K562 (cell line): Measurements from ENCODE around the gene HS3ST4. TPM values are rescaled to one million over a fixed set of nuclear protein-coding genes. Genes with fewer than 3 reads are reported as not detected.

ENCODE experiments used
- ATAC-seq: fragments of 200-7000 bp; cut with Tn5 transposase; 3 replicates; pipeline ENCODE4 v1.9.1; 2020; ENCODE audit warnings: moderate library complexity
- BruUV-seq: library from RNA; stranded (reverse); fragments of 400-500 nt; replicated peaks from 2 replicates; lab custom pipeline; 2021; lab: Mats Ljungman, UMichigan
- CTCF ChIA-PET: fragments of 300-600 bp; formaldehyde crosslinking; extraction: SDS; loops from one replicate; lab custom pipeline; 2021; ENCODE audit warnings: low intra/inter-chr PET ratio; lab: Yijun Ruan, JAX
- POLR2A ChIA-PET: fragments of 300-600, 350-650 bp; sonication (Branson Sonifier 250); formaldehyde crosslinking; extraction: SDS; loops from one replicate; lab custom pipeline; 2021; ENCODE audit warnings: antibody characterized with exemption, inconsistent platforms; lab: Yijun Ruan, JAX
- DNase-seq, 4 experiments: peaks; one replicate each; pipeline versions ENCODE4 v3.0.0 to v3.0.0-alpha.2; 2011 to 2018; ENCODE audit warnings: low spot score in 3 of 4, mixed read lengths in 3 of 4; ENCODE audit errors: extremely low read depth in 1 of 4
- FAIRE-seq: peaks from 2 replicates; lab custom pipeline; 2011; peaks lifted over from hg19 to GRCh38; lab: Jason Lieb, UNC
- H2AFZ ChIP-seq: 2 replicates; pipeline ENCODE4 v1.6.0; 2011; ENCODE audit warnings: low read depth, low read length, control low read depth, inconsistent platforms
- H3K27ac ChIP-seq: fragments of 200-600 bp; 3 replicates; pipeline ENCODE4 v1.8.0; 2011; ENCODE audit warnings: low read depth, mild to moderate bottlenecking, control low read depth, inconsistent platforms, low read length, moderate library complexity, mixed read lengths; ENCODE audit errors: extremely low read depth
- H3K27me3 ChIP-seq, 2 experiments: fragments of 300-600 bp in 1 of 2; 2 replicates in 1 of 2; 3 replicates in 1 of 2; pipeline versions ENCODE4 v1.6.0 to v1.8.0; 2011; ENCODE audit warnings: inconsistent platforms in 2 of 2, low read length in 2 of 2, mild to moderate bottlenecking in 1 of 2, mixed read lengths in 1 of 2, moderate library complexity in 1 of 2; ENCODE audit not compliant: control insufficient read depth in 2 of 2, insufficient read depth in 2 of 2
- H3K36me3 ChIP-seq: fragments of 300-600 bp; 3 replicates; pipeline ENCODE4 v1.8.0; 2011; ENCODE audit warnings: mild to moderate bottlenecking, low read length, inconsistent platforms; ENCODE audit not compliant: control insufficient read depth, insufficient read depth
- H3K4me1 ChIP-seq, 2 experiments: fragments of 200-600 bp in 1 of 2; replicated peaks in 1 of 2; 2 replicates in 1 of 2; 3 replicates in 1 of 2; pipeline versions ENCODE4 v1.5.1 to v1.8.0; 2011; ENCODE audit warnings: inconsistent platforms in 2 of 2, low read length in 2 of 2, mild to moderate bottlenecking in 1 of 2, mixed read lengths in 1 of 2, moderate library complexity in 1 of 2; ENCODE audit not compliant: control insufficient read depth in 2 of 2, insufficient read depth in 2 of 2
- H3K4me2 ChIP-seq: 2 replicates; pipeline ENCODE4 v1.6.1; 2011; ENCODE audit warnings: low read length, control low read depth, inconsistent platforms, mixed read lengths; ENCODE audit not compliant: insufficient read depth
- H3K4me3 ChIP-seq: fragments of 200-600 bp; sonication (generic), shearing (Covaris generic); 2 replicates; pipeline ENCODE4 v1.5.1; 2016; ENCODE audit warnings: control low read depth, inconsistent platforms
- H3K79me2 ChIP-seq: fragments of 200-600 bp; 3 replicates; pipeline ENCODE4 v1.8.0; 2011; ENCODE audit warnings: low read length, inconsistent platforms; ENCODE audit not compliant: control insufficient read depth, insufficient read depth
- H3K9ac ChIP-seq, 2 experiments: 2 replicates each; pipeline versions ENCODE4 v1.6.0 to v1.6.1; 2011; ENCODE audit warnings: low read depth in 2 of 2, low read length in 2 of 2, control low read depth in 1 of 2, inconsistent platforms in 1 of 2, mild to moderate bottlenecking in 1 of 2, mixed read lengths in 1 of 2; ENCODE audit not compliant: insufficient read depth in 1 of 2
- H3K9me1 ChIP-seq: one replicate; pipeline ENCODE4 v1.6.0; 2011; ENCODE audit warnings: inconsistent platforms, mild to moderate bottlenecking, low read length, moderate library complexity; ENCODE audit not compliant: control insufficient read depth, insufficient read depth
- H3K9me3 ChIP-seq: replicated peaks from 2 replicates; pipeline ENCODE4 v1.5.1; 2011; ENCODE audit warnings: low read depth, low read length, inconsistent platforms; ENCODE audit not compliant: control insufficient read depth, insufficient read depth
- H4K20me1 ChIP-seq: replicated peaks from 2 replicates; pipeline ENCODE4 v1.6.1; 2011; ENCODE audit warnings: low read length, inconsistent platforms, mixed read lengths; ENCODE audit not compliant: control insufficient read depth, insufficient read depth
- CBFA2T2 ChIP-seq: fragments of 450-650 bp; conservative IDR thresholded peaks from 2 replicates; pipeline ENCODE4 v1.6.1; 2017; ENCODE audit warnings: mild to moderate bottlenecking
- MED1 ChIP-seq: sonication (generic); formaldehyde crosslinking; IDR thresholded peaks from 2 replicates; pipeline ENCODE4 v1.8.1; 2023; ENCODE audit warnings: missing genetic modification reagents, borderline replicate concordance
- ZNF217 ChIP-seq: sonication (generic); formaldehyde crosslinking; IDR thresholded peaks from 2 replicates; pipeline ENCODE4 v1.8.0; 2022; ENCODE audit warnings: mild to moderate bottlenecking, missing genetic modification reagents
- ZNF76 ChIP-seq: fragments of 250-450 bp; sonication (Bioruptor Pico); IDR thresholded peaks from 2 replicates; pipeline ENCODE4 v1.4.0; 2020; ENCODE audit warnings: mild to moderate bottlenecking, moderate library complexity, borderline replicate concordance
- WGBS: fragments of 100-300 bp; shearing (Covaris generic); methylation state at CpG from one replicate; pipeline ENCODE4 v1.1.6; 2016; ENCODE audit warnings: low coverage, mixed read lengths; ENCODE audit not compliant: insufficient coverage; ENCODE audit errors: missing lambda C conversion rate; 5-methylcytosine and 5-hydroxymethylcytosine counted together
- in situ Hi-C: fragments of 300-500 bp; cut with MboI; formaldehyde crosslinking; loops from 4 replicates; pipeline ENCODE4 v1.15.0; 2018; ENCODE audit warnings: inconsistent platforms, mixed read lengths
- intact Hi-C: fragments of 100-400 bp; cut with micrococcal nuclease; formaldehyde crosslinking; loops from 2 replicates; pipeline ENCODE4 v1.14.2; 2022
- polyA plus RNA-seq, 8 experiments: library from polyadenylated mRNA; depleted of rRNA in 4 of 8; stranded (reverse) in 5 of 8; unstranded in 3 of 8; fragments of >200 nt; fragmentation: Nextera tagmentation in 2 of 8; fragmentation: Illumina TruSeq in 1 of 8; extraction: Ambion mirVana in 2 of 8; extraction: Trizol in 1 of 8; gene quantifications; 2 replicates each; pipeline versions ENCODE4 v1.2.1 to v1.2.3, GENCODE V29; 2011 to 2014; ENCODE audit warnings: inconsistent platforms in 1 of 8, missing spikeins in 1 of 8
- total RNA-seq, 7 experiments: library from RNA; depleted of rRNA in 6 of 7; stranded (reverse); fragments of >200 nt in 6 of 7; fragmentation: Illumina TruSeq in 2 of 7; extraction: Trizol in 2 of 7; gene quantifications; 2 replicates each; pipeline versions ENCODE4 v1.2.1 to v1.2.3, GENCODE V29; 2011 to 2021; ENCODE audit warnings: low replicate concordance in 1 of 7
- TF ChIP-seq, protein P1 (sequence below): IDR thresholded peaks from 2 replicates; pipeline ENCODE4 v1.6.1; 2011; ENCODE audit not compliant: insufficient read length; ENCODE audit errors: extremely low read depth

HS3ST4 gene
- total and polyA plus RNA-seq, 9 of the 15 experiments (the other 6 are each of a cell fraction or from before 2014, with no cell fraction given), result not detected

- POLR2A ChIA-PET, result no interaction called here
- no TSS peak for BruUV-seq
- intact Hi-C loops, result no loop called here
These were observed 177.1 kb downstream of the HS3ST4 start for GRCh38 chr16:25868706-25869370.

More at GRCh38 chr16:25868706-25869370, 177.1 kb downstream of the HS3ST4 start:
- no peaks in the 10 kb centered on the region for H3K79me2 ChIP-seq
- no peaks in the 10 kb centered on the region for H3K9me1 ChIP-seq
- no peak for DNase-seq
- CTCF ChIA-PET, result no interaction called here
- no peaks in the 10 kb centered on the region for H3K9me3 ChIP-seq
- H3K4me3 ChIP-seq, result no peak overlapping the region
- H3K4me1 ChIP-seq, result no peaks in the 10 kb centered on the region
- in situ Hi-C loops, result no loop called here
- no peaks in the 10 kb centered on the region for H4K20me1 ChIP-seq
- H3K4me2 ChIP-seq, result no peak overlapping the region
- H3K27ac ChIP-seq, result no peak overlapping the region
- H3K9ac ChIP-seq, result no peak overlapping the region
- H3K36me3 ChIP-seq, result no peaks in the 10 kb centered on the region
- FAIRE-seq, result no peak
- no peak for ATAC-seq
- under 1% methylated on average over 9 of the region's 9 CpGs for WGBS
- H2AFZ ChIP-seq, result no peak overlapping the region
- TF ChIP-seq, protein P1, sequence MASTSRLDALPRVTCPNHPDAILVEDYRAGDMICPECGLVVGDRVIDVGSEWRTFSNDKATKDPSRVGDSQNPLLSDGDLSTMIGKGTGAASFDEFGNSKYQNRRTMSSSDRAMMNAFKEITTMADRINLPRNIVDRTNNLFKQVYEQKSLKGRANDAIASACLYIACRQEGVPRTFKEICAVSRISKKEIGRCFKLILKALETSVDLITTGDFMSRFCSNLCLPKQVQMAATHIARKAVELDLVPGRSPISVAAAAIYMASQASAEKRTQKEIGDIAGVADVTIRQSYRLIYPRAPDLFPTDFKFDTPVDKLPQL, result no peak
- TF ChIP-seq CBFA2T2, result no peak
- TF ChIP-seq MED1 (CRISPR knock-in tag), result no peak
- TF ChIP-seq ZNF76 (CRISPR knock-in tag), result no peak
- no peak for TF ChIP-seq ZNF217 (CRISPR knock-in tag)
- H3K27me3 ChIP-seq, result no peaks in the 10 kb centered on the region
